B cell (primary cell): ENCODE measurements around the gene TJAP1. TPM values are rescaled to one million over a fixed set of nuclear protein-coding genes. Genes with fewer than 3 reads are reported as not detected.

Source experiments
- ATAC-seq: fragments of 200-7000 bp; cut with Tn5 transposase; one replicate; pipeline ENCODE4 v1.10.0; 2021; ENCODE audit warnings: low read depth, mild to moderate bottlenecking, moderate number of reproducible peaks, moderate library complexity
- CTCF ChIA-PET: fragments of 350-600 bp; sonication (Branson Sonifier 250); formaldehyde crosslinking; loops from one replicate; lab custom pipeline; 2021; ENCODE audit warnings: antibody characterized with exemption, inconsistent platforms; lab: Charles Lee
- POLR2A ChIA-PET: fragments of 350-600 bp; sonication (Branson Sonifier 250); formaldehyde crosslinking; loops from one replicate; lab custom pipeline; 2021; ENCODE audit warnings: antibody characterized with exemption; lab: Charles Lee
- DNase-seq: peaks from one replicate; pipeline ENCODE4 v3.0.0; 2013
- H2AFZ ChIP-seq: 2 replicates; pipeline ENCODE4 v1.6.1; 2012; ENCODE audit warnings: mild to moderate bottlenecking, low read depth, low read length; ENCODE audit not compliant: insufficient read depth, poor library complexity, severe bottlenecking
- H3K27ac ChIP-seq, 2 donors: 1 replicate in 1 of 2; 2 replicates in 1 of 2; pipeline ENCODE4 v1.5.1; 2012 to 2013; ENCODE audit warnings: low read length in 2 of 2, mild to moderate bottlenecking in 2 of 2, moderate library complexity in 1 of 2
- H3K27me3 ChIP-seq, 4 experiments: fragments of 200-600 bp in 1 of 4; sonication (generic) in 1 of 4; replicated peaks in 1 of 4; 1 replicate in 2 of 4; 2 replicates in 2 of 4; pipeline versions ENCODE4 v1.6.1 to v1.7.0; 2013 to 2016; ENCODE audit warnings: low read length in 3 of 4, mild to moderate bottlenecking in 2 of 4, mixed read lengths in 1 of 4, moderate library complexity in 1 of 4; ENCODE audit not compliant: insufficient read depth in 4 of 4, control insufficient read depth in 3 of 4; ENCODE audit errors: control extremely low read depth in 1 of 4
- H3K36me3 ChIP-seq, 2 experiments: replicated peaks in 1 of 2; 1 replicate in 1 of 2; 2 replicates in 1 of 2; pipeline versions ENCODE4 v1.6.1 to v1.7.1; 2013; ENCODE audit warnings: low read length in 1 of 2; ENCODE audit not compliant: insufficient read depth in 2 of 2, control insufficient read depth in 1 of 2; ENCODE audit errors: control extremely low read depth in 1 of 2, extremely low read depth in 1 of 2
- H3K4me1 ChIP-seq, 2 donors: fragments of 200-600 bp in 1 of 2; sonication (generic) in 1 of 2; 1 replicate in 1 of 2; 2 replicates in 1 of 2; pipeline versions ENCODE4 v1.5.1 to v1.6.1; 2013 to 2017; ENCODE audit warnings: low read length in 2 of 2; ENCODE audit not compliant: control insufficient read depth in 2 of 2, insufficient read depth in 2 of 2
- H3K4me2 ChIP-seq: replicated peaks from 2 replicates; pipeline ENCODE3; 2012; ENCODE audit warnings: mild to moderate bottlenecking, low read depth, low read length; ENCODE audit not compliant: poor library complexity, severe bottlenecking
- H3K4me3 ChIP-seq, 5 experiments: fragments of 200-600 bp in 1 of 5; sonication (generic) in 1 of 5; 1 replicate in 3 of 5; 2 replicates in 2 of 5; pipeline versions ENCODE4 v1.5.1 to v1.7.0; 2011 to 2016; ENCODE audit warnings: low read length in 4 of 5, mild to moderate bottlenecking in 4 of 5, low read depth in 2 of 5, control low read depth in 1 of 5, moderate library complexity in 1 of 5; ENCODE audit not compliant: insufficient read depth in 1 of 5; ENCODE audit errors: control extremely low read depth in 1 of 5, extremely low read depth in 1 of 5
- H3K79me2 ChIP-seq: fragments of 200-600 bp; sonication (generic); one replicate; pipeline ENCODE4 v1.6.0; 2016; ENCODE audit warnings: low read length; ENCODE audit not compliant: control insufficient read depth, insufficient read depth
- H3K9ac ChIP-seq: fragments of 200-600 bp; sonication (generic); 2 replicates; pipeline ENCODE4 v1.6.1; 2017; ENCODE audit warnings: mild to moderate bottlenecking, low read length, moderate library complexity
- H3K9me3 ChIP-seq, 3 donors: one replicate each; pipeline versions ENCODE4 v1.6.1 to v1.7.1; 2013; ENCODE audit warnings: low read length in 2 of 3; ENCODE audit not compliant: control insufficient read depth in 2 of 3, insufficient read depth in 1 of 3; ENCODE audit errors: control extremely low read depth in 1 of 3
- H4K20me1 ChIP-seq: 2 replicates; pipeline ENCODE4 v1.6.0; 2012; ENCODE audit warnings: mild to moderate bottlenecking, low read length; ENCODE audit not compliant: insufficient read depth, control insufficient read depth, poor library complexity, severe bottlenecking
- H3K27ac Mint-ChIP-seq: one replicate; pipeline ENCODE4 v1.8.0; 2021; ENCODE audit warnings: mixed read lengths
- H3K27me3 Mint-ChIP-seq: one replicate; pipeline ENCODE4 v1.8.0; 2021; ENCODE audit warnings: mixed read lengths
- H3K4me1 Mint-ChIP-seq: one replicate; pipeline ENCODE4 v1.8.0; 2021; ENCODE audit warnings: mixed read lengths
- H3K4me3 Mint-ChIP-seq: one replicate; pipeline ENCODE4 v1.8.0; 2021; ENCODE audit warnings: mixed read lengths
- H3K9me3 Mint-ChIP-seq: one replicate; pipeline ENCODE4 v1.8.0; 2022; ENCODE audit warnings: mixed read lengths; ENCODE audit not compliant: insufficient read depth
- CTCF ChIP-seq: fragments of 200-600 bp; IDR thresholded peaks from one replicate; pipeline ENCODE4 v1.8.0; 2022; ENCODE audit warnings: antibody characterized with exemption, mild to moderate bottlenecking
- EZH2 ChIP-seq: IDR thresholded peaks from 2 replicates; pipeline ENCODE4 v1.6.1; 2012; ENCODE audit warnings: borderline replicate concordance, low read depth, mild to moderate bottlenecking, moderate library complexity, low read length; ENCODE audit not compliant: insufficient read depth, poor library complexity, severe bottlenecking
- WGBS: methylation state at CpG from one replicate; pipeline ENCODE4 v1.1.5; 2013; ENCODE audit warnings: missing lambda C conversion rate; ENCODE audit not compliant: insufficient coverage; 5-methylcytosine and 5-hydroxymethylcytosine counted together
- intact Hi-C: fragments of 100-400 bp; cut with micrococcal nuclease; formaldehyde crosslinking; loops from one replicate; pipeline ENCODE4 v1.10.0; 2022
- polyA plus RNA-seq: library from polyadenylated mRNA; depleted of rRNA; stranded (reverse); fragments of >200 nt; gene quantifications from 2 replicates; pipeline ENCODE4 v1.2.3, GENCODE V29; 2012
- total RNA-seq, 2 donors: library from RNA; stranded (reverse); fragments of 120-200 nt in 1 of 2; gene quantifications; 1 replicate in 1 of 2; 2 replicates in 1 of 2; pipeline versions ENCODE4 v1.2.3 to v1.2.4, GENCODE V29; 2013 to 2022

TJAP1 gene
- total and polyA plus RNA-seq, 2 donors (not counting 1 experiment from before 2014, with no cell fraction given), result 59.1 to 70.7 TPM

- Mint-ChIP-seq H3K9me3 (no peaks in the 10 kb centered on the region), H3K4me1 (peaks cover 11% of the 10 kb centered on the region), H3K4me3 (no peak overlapping the region), H3K27ac (no peak overlapping the region), H3K27me3 (peaks cover 6% of the 10 kb centered on the region)
- Histone ChIP-seq H3K4me2 (no peak overlapping the region), H3K4me3 (no peak overlapping the region), H2AFZ (no peak overlapping the region), H3K36me3 (no peaks in the 10 kb centered on the region), H4K20me1 (no peaks in the 10 kb centered on the region), H3K79me2 (no peaks in the 10 kb centered on the region), H3K9ac (no peak overlapping the region), H3K27me3 (peaks cover 0 to 12% (median 6%) of the 10 kb centered on the region in 4 experiments), H3K27ac (no peak overlapping the region), H3K9me3 (peaks cover 0 to 2% (median 0%) of the 10 kb centered on the region in 3 donors), H3K4me1 (peaks cover 7 to 12% of the 10 kb centered on the region in 2 donors)
- DNase-seq (no peak), ATAC-seq (no peak)
- intact Hi-C loops, result loop anchor here (5.0 kb wide), 1 partner anchor 192 kb away; no protein-coding TSS in a partner anchor
- TF ChIP-seq CTCF (no peak), EZH2 (no peak)
- ChIA-PET CTCF (interaction anchor here (1.2 kb wide), 1 partner anchor 28 kb away, joined by 3 read pairs; no protein-coding TSS in a partner anchor), POLR2A (no interaction called here)
- no CpG with 5 or more reads among the region's 1 CpG for WGBS
Measured at GRCh38 chr6:43459535-43459934, 17.8 kb upstream of the TJAP1 start.

GRCh38 chr6:43460032-43460431 lies 17.3 kb upstream of the TJAP1 start:
- intact Hi-C loops, result no loop called here
- Histone ChIP-seq H3K4me3 (no peak overlapping the region), H3K9ac (no peak overlapping the region), H3K27ac (no peak overlapping the region), H3K4me2 (no peak overlapping the region), H3K4me1 (peaks cover 7% of the 10 kb centered on the region in 2 donors), H2AFZ (no peak overlapping the region), H3K9me3 (peaks cover 0 to 2% (median 0%) of the 10 kb centered on the region in 3 donors), H3K27me3 (peaks cover 0 to 12% (median 6%) of the 10 kb centered on the region in 4 experiments), H3K79me2 (no peaks in the 10 kb centered on the region), H3K36me3 (no peaks in the 10 kb centered on the region), H4K20me1 (no peaks in the 10 kb centered on the region)
- Mint-ChIP-seq H3K27me3 (peaks cover 6% of the 10 kb centered on the region), H3K4me1 (peaks cover 11% of the 10 kb centered on the region), H3K4me3 (no peak overlapping the region), H3K9me3 (no peaks in the 10 kb centered on the region), H3K27ac (no peak overlapping the region)
- ATAC-seq, result no peak
- no peak for DNase-seq
- TF ChIP-seq EZH2 (no peak), CTCF (no peak)
- CTCF ChIA-PET, result interaction anchor here (1.2 kb wide), 1 partner anchor 28 kb away, joined by 3 read pairs; no protein-coding TSS in a partner anchor
- WGBS, result 87% methylated on average over 4 of the region's 4 CpGs
- POLR2A ChIA-PET, result no interaction called here
